OCI-M2 (cell line): Measurements from ENCODE around the gene CC2D1A.
"Not testable (repeated sequence)": the region's sequence is repeated elsewhere in the genome, so short reads cannot be mapped to it uniquely, and the experiment has no call there.

ENCODE experiments used
- DNase-seq: peaks from one replicate; lab custom pipeline; 2025; ENCODE audit not compliant: unreplicated experiment; lab: John Stamatoyannopoulos, UW

The CC2D1A gene

DNA sequence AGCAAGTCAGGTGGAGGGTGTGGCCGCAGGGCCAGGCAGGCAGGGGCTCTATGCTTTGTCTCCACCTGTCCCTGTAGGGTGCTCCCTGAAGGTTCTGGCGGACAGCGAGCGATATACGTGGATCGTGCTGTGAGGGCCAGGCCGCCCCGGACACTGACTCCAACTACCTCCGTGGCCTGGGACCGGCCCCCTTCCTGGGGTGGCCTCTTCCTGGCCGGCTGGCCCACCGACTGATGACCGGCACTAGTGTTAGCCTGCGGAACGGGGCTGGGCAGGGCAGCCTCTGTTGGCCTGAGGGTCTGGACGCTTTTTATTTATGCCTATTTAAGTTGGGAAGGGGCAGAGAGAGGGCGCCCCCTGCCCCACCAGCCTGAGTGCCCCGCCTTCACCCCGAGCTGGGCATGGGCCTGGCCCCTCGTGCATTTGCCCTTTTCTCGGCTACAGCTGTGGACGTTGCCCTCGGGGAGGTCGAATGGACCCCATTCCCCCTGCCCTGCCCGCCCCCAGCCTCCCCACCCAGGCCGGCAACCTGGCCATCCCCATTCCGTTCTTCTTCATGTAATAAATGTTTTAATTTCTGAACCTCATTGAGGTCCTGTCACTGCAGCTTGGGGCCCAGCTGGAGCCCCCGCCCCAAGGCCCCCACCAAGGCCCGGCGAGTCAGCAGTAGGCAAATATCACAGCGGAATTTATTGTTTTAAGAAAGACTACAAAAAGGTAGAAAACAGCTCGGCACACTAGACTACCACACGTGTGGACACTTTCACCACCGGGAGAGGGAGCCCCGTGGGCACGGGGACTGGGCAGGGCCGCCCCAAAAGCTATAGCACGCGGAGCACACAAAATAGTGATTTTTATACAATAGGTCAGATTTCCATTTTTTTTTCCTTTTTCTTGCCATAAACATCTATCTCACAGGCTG, 55.1 kb downstream of the CC2D1A start:
- no peak for DNase-seq

DNA sequence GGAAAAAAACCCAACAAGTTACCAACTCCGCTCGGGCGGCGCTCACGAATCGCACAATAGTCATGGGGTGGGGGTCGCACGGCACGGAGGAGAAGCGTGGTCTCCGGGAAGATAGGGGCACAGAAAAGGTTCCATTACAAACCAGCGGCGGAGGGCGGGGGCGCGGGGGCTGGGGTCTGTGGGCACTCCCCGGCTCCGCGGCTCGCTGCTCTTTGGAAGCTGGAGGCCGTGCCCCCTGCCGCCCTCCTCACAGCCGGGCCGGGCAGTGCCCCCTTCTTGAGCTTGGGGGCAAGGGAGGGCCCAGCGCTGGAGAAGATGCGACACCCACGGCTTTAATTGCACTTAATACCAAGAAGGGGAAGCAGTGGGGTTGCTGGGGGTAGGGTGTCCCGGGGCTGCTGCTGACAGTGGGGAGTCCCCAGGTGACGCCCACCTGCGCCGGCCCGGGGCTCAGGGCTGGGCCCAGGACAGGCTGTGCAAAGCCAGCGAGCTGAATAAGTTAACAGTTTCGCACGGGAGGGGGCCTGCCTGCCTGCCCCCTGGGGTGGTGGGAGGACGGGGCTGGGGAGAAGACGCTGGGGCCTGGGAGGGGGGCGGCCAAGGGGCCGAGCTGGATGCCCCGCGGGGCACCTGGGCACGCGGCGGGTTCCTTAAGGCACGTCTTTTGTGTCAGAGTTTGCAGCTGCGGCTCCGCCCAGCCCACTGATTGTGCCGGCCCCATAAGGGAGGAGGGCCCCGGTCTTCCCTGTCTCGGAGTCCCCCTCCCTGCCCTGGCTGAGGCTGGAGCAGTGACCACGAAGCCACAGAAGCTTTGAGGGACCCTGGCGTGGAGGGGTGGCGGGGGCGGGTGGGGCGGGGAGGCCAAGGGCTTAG, 56.1 kb downstream of the CC2D1A start:
- no peak for DNase-seq

DNA sequence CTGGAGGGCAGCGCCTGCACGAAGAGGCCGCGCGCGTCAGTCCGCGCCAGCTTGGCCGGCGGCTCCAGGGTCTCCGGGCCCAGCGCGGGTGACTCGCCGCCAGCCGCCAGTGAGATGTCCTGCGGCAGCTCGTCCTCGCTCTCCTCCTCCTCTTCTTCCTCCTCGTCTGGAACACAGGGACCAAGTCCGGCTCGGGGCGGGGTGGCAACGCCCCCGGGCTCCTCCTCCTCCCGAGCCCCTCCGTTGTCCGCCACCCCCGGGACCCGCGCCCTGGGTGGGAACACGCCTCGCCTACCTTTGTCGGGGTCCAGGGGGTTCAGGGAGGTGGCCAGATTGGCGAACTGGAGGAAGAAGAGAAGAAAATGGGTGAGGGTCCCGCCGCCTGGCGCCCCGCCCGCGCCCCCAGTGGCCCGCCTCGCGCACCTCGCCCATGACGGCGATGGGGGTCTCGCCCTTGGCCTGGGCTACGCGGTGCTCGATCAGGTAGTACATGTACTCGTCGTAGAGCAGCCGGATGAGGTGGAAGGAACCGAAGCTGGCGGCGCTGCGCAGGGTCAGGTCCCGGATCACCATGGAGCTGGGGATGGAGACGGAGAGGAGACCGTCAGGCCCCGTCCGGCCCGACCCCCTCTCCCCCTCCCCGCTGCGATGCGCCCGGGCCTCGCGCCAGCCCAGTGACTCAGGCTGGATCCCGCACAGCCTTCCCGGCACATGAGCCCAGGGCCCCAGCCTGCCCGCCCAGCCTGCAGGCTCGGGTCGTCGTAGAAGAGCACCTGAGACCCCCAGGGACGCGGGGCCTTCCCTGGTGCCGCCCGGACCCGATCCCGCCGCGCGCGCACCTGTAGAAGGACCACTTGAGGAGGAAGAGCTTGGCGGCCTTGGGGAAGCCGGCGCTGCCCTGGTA, 57.0 kb downstream of the CC2D1A start:
- no peak for DNase-seq

DNA sequence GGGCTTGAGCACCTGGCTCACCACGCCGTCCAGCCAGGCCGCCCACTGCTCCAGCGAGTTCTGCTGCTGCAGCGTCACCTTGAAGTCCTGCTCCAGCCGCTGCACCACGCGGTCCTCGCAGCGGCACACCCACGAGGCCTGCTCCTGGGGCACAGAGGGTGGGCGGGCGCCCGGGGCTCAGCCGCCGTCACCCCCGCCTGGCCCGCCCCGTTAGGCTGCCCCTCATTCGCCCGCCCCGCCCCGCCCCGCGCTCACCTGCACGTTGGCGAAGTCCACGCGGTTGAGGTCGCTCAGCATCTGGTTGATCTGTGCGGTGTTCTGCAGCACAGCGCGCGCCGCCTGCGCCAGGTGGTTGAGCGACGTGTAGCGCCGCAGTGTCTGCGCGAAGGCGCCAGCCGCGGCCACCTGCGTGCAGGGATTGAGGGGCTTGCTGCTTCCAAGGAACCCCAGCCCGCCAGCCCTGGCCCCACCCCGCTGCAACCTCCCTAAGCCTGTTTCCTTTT, 57.7 kb downstream of the CC2D1A start:
- DNase-seq: no peak

GRCh38 chr19:13964776-13965175, 58.8 kb downstream of the CC2D1A start:
- DNase-seq: no peak

GRCh38 chr19:13965377-13965896, 59.4 kb downstream of the CC2D1A start:
- no peak for DNase-seq

- DNase-seq: no peak
Observed at GRCh38 chr19:13965926-13966683, 60.1 kb downstream of the CC2D1A start.

GRCh38 chr19:13966684-13967128, 60.7 kb downstream of the CC2D1A start:
- DNase-seq: no peak

DNA sequence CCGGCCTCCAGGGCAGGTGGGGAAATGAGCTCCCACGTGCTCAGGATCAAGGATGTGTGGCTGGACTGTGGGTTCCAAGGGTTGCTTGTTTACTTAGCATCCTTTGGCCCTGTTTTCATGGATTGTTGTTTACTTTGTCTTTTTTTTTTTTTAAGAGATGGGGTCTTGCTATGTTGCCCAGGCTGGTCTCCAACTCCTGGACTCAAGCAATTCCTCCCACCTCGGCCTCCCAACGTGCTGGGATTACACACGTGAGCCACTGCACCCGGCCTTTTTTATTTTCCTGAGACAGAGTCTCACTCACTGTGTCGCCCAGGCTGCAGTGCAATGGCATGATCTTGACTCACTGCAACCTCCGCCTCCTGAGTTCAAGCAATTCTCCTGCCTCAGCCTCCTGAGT, 61.2 kb downstream of the CC2D1A start:
- DNase-seq: not testable (repeated sequence)

DNA sequence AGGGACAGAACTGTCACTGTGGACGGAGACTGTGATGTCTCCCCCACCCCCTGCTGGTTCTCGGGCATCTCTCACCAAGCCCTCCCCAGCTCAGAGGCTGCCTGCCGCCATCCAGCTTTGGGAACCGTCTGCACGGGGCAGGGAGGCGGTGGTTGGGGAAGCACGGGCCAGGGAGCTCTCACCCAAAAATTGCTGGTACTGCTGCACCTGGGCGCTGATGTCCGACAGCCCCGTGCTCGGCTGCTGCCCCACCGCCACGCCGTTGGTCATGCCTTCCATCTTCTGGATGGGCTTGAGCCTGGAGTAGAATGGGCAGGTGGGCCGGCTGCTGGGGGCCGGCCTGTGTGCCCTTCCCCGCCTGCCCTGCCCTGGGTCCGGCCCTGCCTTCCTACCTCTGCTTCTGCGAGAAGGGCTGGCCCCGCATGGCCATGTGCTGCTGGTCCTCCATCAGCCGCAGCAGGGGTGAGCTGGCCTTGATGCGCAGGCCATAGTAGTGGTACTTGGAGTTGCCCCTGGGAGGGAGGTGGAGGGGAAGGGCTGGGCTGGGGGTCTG, 62.5 kb downstream of the CC2D1A start:
- no peak for DNase-seq

DNA sequence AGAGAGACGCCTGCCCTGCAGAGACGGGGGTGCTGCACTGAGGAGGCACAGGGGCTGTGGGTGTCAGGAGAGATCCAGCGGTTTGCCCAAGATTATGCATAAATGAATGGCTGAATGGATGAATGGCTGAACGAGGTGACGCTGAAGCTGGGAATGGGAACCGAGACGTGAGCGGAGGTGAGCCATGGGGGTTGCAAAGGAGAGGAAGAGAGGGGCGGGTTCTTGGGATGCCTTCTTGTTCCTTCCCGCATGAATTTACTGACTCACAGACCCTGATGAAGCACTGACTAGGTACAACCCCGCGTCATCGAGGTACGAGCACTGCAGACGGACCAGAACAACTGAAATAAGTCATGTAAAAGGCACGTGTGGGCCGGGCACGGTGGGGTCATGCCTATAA, 63.0 kb downstream of the CC2D1A start:
- no peak for DNase-seq

DNA sequence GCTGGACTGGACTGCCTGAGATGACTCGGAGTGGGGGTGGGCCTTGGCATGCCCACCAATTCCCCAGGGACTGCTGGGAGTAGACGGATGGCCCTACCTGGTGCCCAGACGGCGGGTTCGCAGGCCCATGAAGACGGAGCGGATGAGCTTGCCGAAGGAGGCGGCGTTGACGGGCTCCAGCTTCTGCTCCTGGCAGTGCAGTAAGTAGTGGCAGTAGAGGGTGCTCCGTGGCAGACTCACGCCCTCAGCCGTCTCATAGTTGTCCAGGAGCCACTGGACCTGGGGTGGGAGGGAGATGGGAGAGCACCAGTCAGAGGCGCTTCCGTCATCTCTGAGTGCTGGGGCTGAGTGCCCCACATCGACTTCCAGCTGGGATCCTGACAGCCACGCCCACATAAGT, 63.9 kb downstream of the CC2D1A start:
- DNase-seq: no peak

GRCh38 chr19:13971868-13972267, 65.9 kb downstream of the CC2D1A start:
- not testable (repeated sequence) for DNase-seq

DNA sequence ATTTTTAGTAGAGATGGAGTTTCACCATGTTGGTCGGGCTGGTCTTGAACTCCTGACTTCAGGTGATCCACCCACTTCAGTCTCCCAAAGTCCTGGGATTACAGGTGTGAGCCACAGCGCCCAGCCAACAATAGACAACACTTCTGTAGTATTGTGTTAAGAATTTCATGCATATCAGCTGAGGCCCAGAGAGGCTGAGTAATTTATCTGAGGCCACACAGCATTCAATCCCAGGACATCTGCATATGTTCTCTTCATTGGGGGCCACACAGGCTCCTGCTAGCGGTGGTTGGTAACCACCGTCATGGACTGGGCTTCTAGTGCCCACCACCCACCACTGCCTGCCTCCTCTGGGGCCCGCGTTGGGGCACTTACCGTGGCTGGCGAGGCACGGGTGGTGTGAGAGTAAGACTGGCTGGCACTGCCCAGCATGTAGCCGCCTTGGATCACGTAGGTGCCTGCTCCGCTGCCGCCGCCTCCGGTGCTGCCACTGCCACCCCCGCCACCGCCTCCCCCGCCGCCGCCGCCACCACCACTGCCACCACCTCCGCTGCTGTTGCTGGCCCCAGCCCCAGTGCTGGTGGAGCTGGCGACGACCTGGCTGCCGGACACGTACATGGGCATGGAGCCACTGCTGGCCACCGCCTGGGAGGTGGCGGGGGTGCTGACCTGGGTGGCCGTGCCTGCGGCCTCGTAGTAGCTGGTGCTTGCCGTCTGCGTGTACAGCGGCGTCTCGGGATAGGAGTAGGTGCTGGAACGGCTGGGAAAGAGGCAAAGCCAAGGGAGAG, 66.6 kb downstream of the CC2D1A start:
- DNase-seq: no peak

- not testable (repeated sequence) for DNase-seq
Observed at GRCh38 chr19:13973479-13973878, 67.5 kb downstream of the CC2D1A start.

GRCh38 chr19:13974073-13974472, 68.1 kb downstream of the CC2D1A start:
- DNase-seq: no peak

- DNase-seq: no peak
Observed at GRCh38 chr19:13975870-13976269, 69.9 kb downstream of the CC2D1A start.

DNA sequence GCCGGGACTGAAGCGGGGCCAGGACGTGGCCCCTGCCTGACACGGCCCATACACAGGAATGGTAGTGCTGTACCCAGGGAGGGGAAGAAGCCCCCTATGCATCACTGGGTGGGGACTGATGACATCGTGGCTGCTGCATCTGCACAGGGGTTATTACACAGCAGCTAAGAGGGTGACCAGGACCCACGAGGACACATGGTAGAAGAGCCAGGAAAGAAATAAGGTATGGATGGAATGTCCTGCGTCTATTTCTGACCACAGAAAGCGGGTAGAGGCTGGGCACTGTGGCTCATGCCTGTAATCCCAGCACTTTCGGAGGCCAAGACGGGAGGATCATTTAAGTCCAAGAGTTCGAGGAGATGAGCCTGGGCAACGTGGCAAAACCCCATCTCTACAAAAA, 70.4 kb downstream of the CC2D1A start:
- DNase-seq: no peak

GRCh38 chr19:13977803-13978202, 71.8 kb downstream of the CC2D1A start:
- DNase-seq: no peak
